ENCODE data around the gene HMGN4. TPM values are rescaled to one million over a fixed set of nuclear protein-coding genes. Genes with fewer than 3 reads are reported as not detected.

The HMGN4 gene
- total RNA-seq, 1 donor from 2014 or later = 81.8 TPM

GRCh38 chr6:26531897-26532296 lies 6.3 kb upstream of the HMGN4 start:
- Histone ChIP-seq H3K36me3 (no peaks in the 10 kb centered on the region), H3K9ac (no peak overlapping the region), H2AFZ (replicated peaks) (no peak overlapping the region), H4K20me1 (ENCODE audit: low read depth) (no peaks in the 10 kb centered on the region), H3K4me1 (peaks cover 17% of the 10 kb centered on the region), H3K4me3 (no peak overlapping the region), H3K27ac (no peak overlapping the region), H3K27me3 (no peaks in the 10 kb centered on the region), H3K4me2 (no peak overlapping the region), H3K79me2 (ENCODE audit: low read depth) (no peaks in the 10 kb centered on the region), H3K9me3 (ENCODE audit: low read depth) (no peaks in the 10 kb centered on the region), H3F3A (ENCODE audit: low read depth) (peaks cover 29% of the 10 kb centered on the region)
- H3K27ac Mint-ChIP-seq = no peak overlapping the region
- H3K36me3 Mint-ChIP-seq = peaks cover 4% of the 10 kb centered on the region
- peaks cover 4% of the 10 kb centered on the region for H3K9me3 Mint-ChIP-seq
- peaks cover 19% of the 10 kb centered on the region for H3K27me3 Mint-ChIP-seq (ENCODE audit: insufficient read depth, low read depth)
- H3K4me3 Mint-ChIP-seq = peak overlapping the region; percentile 99
- peaks cover 27% of the 10 kb centered on the region for H3K4me1 Mint-ChIP-seq
- TF ChIP-seq CTCF (IDR thresholded peaks at IDR 0.05) (no peak), EZH2phosphoT487 (IDR thresholded peaks at IDR 0.05) (no peak), EZH2 (IDR thresholded peaks at IDR 0.05) (no peak)
- no peak for DNase-seq (ENCODE audit: low spot score)

- Histone ChIP-seq H4K20me1 (ENCODE audit: low read depth) (no peaks in the 10 kb centered on the region), H3K27me3 (no peaks in the 10 kb centered on the region), H3K4me3 (peak overlapping the region; percentile 93), H3K27ac (no peak overlapping the region), H3K4me1 (peaks cover 16% of the 10 kb centered on the region), H3K9ac (peak overlapping the region; percentile 55), H3K79me2 (ENCODE audit: low read depth) (no peaks in the 10 kb centered on the region), H3F3A (ENCODE audit: low read depth) (peaks cover 38% of the 10 kb centered on the region), H2AFZ (replicated peaks) (peak overlapping the region; percentile 97), H3K4me2 (peak overlapping the region; percentile 82), H3K9me3 (ENCODE audit: low read depth) (no peaks in the 10 kb centered on the region), H3K36me3 (no peaks in the 10 kb centered on the region)
- TF ChIP-seq EZH2phosphoT487 (IDR thresholded peaks at IDR 0.05) (no peak), EZH2 (IDR thresholded peaks at IDR 0.05) (no peak), CTCF (IDR thresholded peaks at IDR 0.05) (no peak)
- Mint-ChIP-seq H3K27me3 (ENCODE audit: insufficient read depth, low read depth) (peaks cover 28% of the 10 kb centered on the region), H3K9me3 (peaks cover 8% of the 10 kb centered on the region), H3K36me3 (peaks cover 7% of the 10 kb centered on the region), H3K4me1 (peaks cover 32% of the 10 kb centered on the region), H3K27ac (peak overlapping the region; percentile 100), H3K4me3 (peak overlapping the region; percentile 99)
- DNase-seq (ENCODE audit: low spot score) = peak; percentile 87
Measured at GRCh38 chr6:26532699-26533531, 5.3 kb upstream of the HMGN4 start.

GRCh38 chr6:26533532-26533931 lies 4.6 kb upstream of the HMGN4 start:
- no peak overlapping the region for H3K27ac ChIP-seq
- peaks cover 13% of the 10 kb centered on the region for H3K4me1 ChIP-seq
- peaks cover 45% of the 10 kb centered on the region for H3F3A ChIP-seq (ENCODE audit: low read depth)
- Mint-ChIP-seq H3K27me3 (ENCODE audit: insufficient read depth, low read depth) (peaks cover 32% of the 10 kb centered on the region), H3K36me3 (peaks cover 8% of the 10 kb centered on the region), H3K9me3 (peaks cover 9% of the 10 kb centered on the region), H3K4me1 (peaks cover 34% of the 10 kb centered on the region), H3K27ac (peak overlapping the region; percentile 100), H3K4me3 (peak overlapping the region; percentile 99)
- H3K4me2 ChIP-seq = peak overlapping the region; percentile 82
- H3K9ac ChIP-seq = no peak overlapping the region
- DNase-seq (ENCODE audit: low spot score) = no peak
- H3K9me3 ChIP-seq (ENCODE audit: low read depth) = no peaks in the 10 kb centered on the region
- H3K4me3 ChIP-seq = peak overlapping the region; percentile 93
- peak overlapping the region; percentile 97 for H2AFZ ChIP-seq (replicated peaks)
- H4K20me1 ChIP-seq (ENCODE audit: low read depth) = no peaks in the 10 kb centered on the region
- no peaks in the 10 kb centered on the region for H3K79me2 ChIP-seq (ENCODE audit: low read depth)
- no peaks in the 10 kb centered on the region for H3K36me3 ChIP-seq
- no peak for TF ChIP-seq EZH2 (IDR thresholded peaks at IDR 0.05)
- no peak for TF ChIP-seq CTCF (IDR thresholded peaks at IDR 0.05)
- TF ChIP-seq EZH2phosphoT487 (IDR thresholded peaks at IDR 0.05) = no peak
- no peaks in the 10 kb centered on the region for H3K27me3 ChIP-seq

All from neural progenitor cell (in vitro differentiated cells).